ENCODE results near the gene CLDN22. TPM values are rescaled to one million over a fixed set of nuclear protein-coding genes. Genes with fewer than 3 reads are reported as not detected.
"Not testable (repeated sequence)": the region's sequence is repeated elsewhere in the genome, so short reads cannot be mapped to it uniquely, and the experiment has no call there.

CLDN22 gene
- total RNA-seq, 1 donor from 2014 or later = not detected

- H3K4me1 Mint-ChIP-seq (ENCODE audit: low read depth) = no peaks in the 10 kb centered on the region
Measured at GRCh38 chr4:183326853-183327252, 6.8 kb upstream of the CLDN22 start.

GRCh38 chr4:183326387-183326786, 6.3 kb upstream of the CLDN22 start:
- H3K9me3 Mint-ChIP-seq; H3K27ac Mint-ChIP-seq; intact Hi-C loops (cut with micrococcal nuclease); H3K36me3 Mint-ChIP-seq (ENCODE audit: low read depth); H3K4me3 Mint-ChIP-seq (ENCODE audit: low read depth); H3K27me3 Mint-ChIP-seq (ENCODE audit: low read depth); H3K4me1 Mint-ChIP-seq (ENCODE audit: low read depth); DNase-seq (ENCODE audit: low spot score): not testable (repeated sequence)

More at GRCh38 chr4:183326853-183327252, 6.8 kb upstream of the CLDN22 start:
- Mint-ChIP-seq H3K36me3 (ENCODE audit: low read depth) (no peaks in the 10 kb centered on the region), H3K4me3 (ENCODE audit: low read depth) (no peak overlapping the region), H3K9me3 (no peaks in the 10 kb centered on the region), H3K27me3 (ENCODE audit: low read depth) (no peaks in the 10 kb centered on the region), H3K27ac (no peak overlapping the region)
- intact Hi-C loops (cut with micrococcal nuclease) = no loop called here
- DNase-seq (ENCODE audit: low spot score) = no peak

- Mint-ChIP-seq H3K27ac (no peak overlapping the region), H3K27me3 (ENCODE audit: low read depth) (peaks cover 1% of the 10 kb centered on the region), H3K36me3 (ENCODE audit: low read depth) (no peaks in the 10 kb centered on the region), H3K9me3 (no peaks in the 10 kb centered on the region), H3K4me3 (ENCODE audit: low read depth) (no peak overlapping the region), H3K4me1 (ENCODE audit: low read depth) (no peaks in the 10 kb centered on the region)
- intact Hi-C loops (cut with micrococcal nuclease) = no loop called here
- no peak for DNase-seq (ENCODE audit: low spot score)
Measured at GRCh38 chr4:183324619-183325018, 4.5 kb upstream of the CLDN22 start.

- H3K4me3 Mint-ChIP-seq (ENCODE audit: low read depth); H3K27ac Mint-ChIP-seq; H3K4me1 Mint-ChIP-seq (ENCODE audit: low read depth); H3K27me3 Mint-ChIP-seq (ENCODE audit: low read depth); H3K9me3 Mint-ChIP-seq; intact Hi-C loops (cut with micrococcal nuclease); DNase-seq (ENCODE audit: low spot score); H3K36me3 Mint-ChIP-seq (ENCODE audit: low read depth): not testable (repeated sequence)
Measured at GRCh38 chr4:183324056-183324455, 4.0 kb upstream of the CLDN22 start.

GRCh38 chr4:183323295-183323694, 3.2 kb upstream of the CLDN22 start:
- Mint-ChIP-seq H3K4me1 (ENCODE audit: low read depth) (no peaks in the 10 kb centered on the region), H3K4me3 (ENCODE audit: low read depth) (no peak overlapping the region), H3K27ac (no peak overlapping the region), H3K36me3 (ENCODE audit: low read depth) (no peaks in the 10 kb centered on the region), H3K27me3 (ENCODE audit: low read depth) (peaks cover 1% of the 10 kb centered on the region), H3K9me3 (no peaks in the 10 kb centered on the region)
- intact Hi-C loops (cut with micrococcal nuclease) = no loop called here
- no peak for DNase-seq (ENCODE audit: low spot score)

- Mint-ChIP-seq H3K9me3 (no peaks in the 10 kb centered on the region), H3K27ac (no peak within 1 kb of the TSS), H3K36me3 (ENCODE audit: low read depth) (no peaks in the 10 kb centered on the region), H3K4me3 (ENCODE audit: low read depth) (no peak within 1 kb of the TSS), H3K4me1 (ENCODE audit: low read depth) (no peaks in the 10 kb centered on the region), H3K27me3 (ENCODE audit: low read depth) (peaks cover 1% of the 10 kb centered on the region)
- no peak for DNase-seq (ENCODE audit: low spot score)
- intact Hi-C loops (cut with micrococcal nuclease) = no loop called here
Measured at GRCh38 chr4:183322326-183322725, 2.2 kb upstream of the CLDN22 start, which contains the start of gene CLDN24. TSS of gene CLDN24 (minus strand) at chr4:183322426. CDS start at chr4:183322426, 0 bp downstream.

GRCh38 chr4:183321516-183321915, 1.4 kb upstream of the CLDN22 start:
- DNase-seq (ENCODE audit: low spot score) = no peak
- Mint-ChIP-seq H3K27ac (no peak overlapping the region), H3K36me3 (ENCODE audit: low read depth) (no peaks in the 10 kb centered on the region), H3K4me1 (ENCODE audit: low read depth) (no peaks in the 10 kb centered on the region), H3K27me3 (ENCODE audit: low read depth) (peaks cover 1% of the 10 kb centered on the region), H3K4me3 (ENCODE audit: low read depth) (no peak overlapping the region), H3K9me3 (no peaks in the 10 kb centered on the region)
- intact Hi-C loops (cut with micrococcal nuclease) = no loop called here

- Mint-ChIP-seq H3K27ac (no peak overlapping the region), H3K36me3 (ENCODE audit: low read depth) (no peaks in the 10 kb centered on the region), H3K27me3 (ENCODE audit: low read depth) (peaks cover 1% of the 10 kb centered on the region), H3K4me3 (ENCODE audit: low read depth) (no peak overlapping the region), H3K4me1 (ENCODE audit: low read depth) (no peaks in the 10 kb centered on the region), H3K9me3 (no peaks in the 10 kb centered on the region)
- intact Hi-C loops (cut with micrococcal nuclease) = no loop called here
- no peak for DNase-seq (ENCODE audit: low spot score)
Measured at GRCh38 chr4:183321079-183321478, 1.0 kb upstream of the CLDN22 start.

- Mint-ChIP-seq H3K27ac (no peak overlapping the region), H3K27me3 (ENCODE audit: low read depth) (peaks cover 1% of the 10 kb centered on the region), H3K4me1 (ENCODE audit: low read depth) (no peaks in the 10 kb centered on the region), H3K4me3 (ENCODE audit: low read depth) (no peak overlapping the region), H3K9me3 (no peaks in the 10 kb centered on the region), H3K36me3 (ENCODE audit: low read depth) (no peaks in the 10 kb centered on the region)
- DNase-seq (ENCODE audit: low spot score) = no peak
- intact Hi-C loops (cut with micrococcal nuclease) = no loop called here
Measured at GRCh38 chr4:183318656-183319055, 1.4 kb downstream of the CLDN22 start.

- H3K27ac Mint-ChIP-seq = no peak overlapping the region
- H3K9me3 Mint-ChIP-seq = no peaks in the 10 kb centered on the region
- H3K27me3 Mint-ChIP-seq (ENCODE audit: low read depth) = no peaks in the 10 kb centered on the region
- H3K4me1 Mint-ChIP-seq (ENCODE audit: low read depth) = no peaks in the 10 kb centered on the region
- H3K36me3 Mint-ChIP-seq (ENCODE audit: low read depth) = no peaks in the 10 kb centered on the region
- intact Hi-C loops (cut with micrococcal nuclease) = no loop called here
- no peak overlapping the region for H3K4me3 Mint-ChIP-seq (ENCODE audit: low read depth)
- DNase-seq (ENCODE audit: low spot score) = no peak
Measured at GRCh38 chr4:183314806-183315205, 5.3 kb downstream of the CLDN22 start.

- no peak overlapping the region for H3K27ac Mint-ChIP-seq
- no peaks in the 10 kb centered on the region for H3K9me3 Mint-ChIP-seq
- intact Hi-C loops (cut with micrococcal nuclease) = no loop called here
- DNase-seq (ENCODE audit: low spot score) = no peak
- no peak overlapping the region for H3K4me3 Mint-ChIP-seq (ENCODE audit: low read depth)
- H3K4me1 Mint-ChIP-seq (ENCODE audit: low read depth) = no peaks in the 10 kb centered on the region
- no peaks in the 10 kb centered on the region for H3K27me3 Mint-ChIP-seq (ENCODE audit: low read depth)
- no peaks in the 10 kb centered on the region for H3K36me3 Mint-ChIP-seq (ENCODE audit: low read depth)
Measured at GRCh38 chr4:183314336-183314735, 5.7 kb downstream of the CLDN22 start.

GRCh38 chr4:183312841-183313240, 7.2 kb downstream of the CLDN22 start:
- DNase-seq (ENCODE audit: low spot score) = no peak
- Mint-ChIP-seq H3K4me1 (ENCODE audit: low read depth) (no peaks in the 10 kb centered on the region), H3K36me3 (ENCODE audit: low read depth) (no peaks in the 10 kb centered on the region), H3K9me3 (no peaks in the 10 kb centered on the region), H3K4me3 (ENCODE audit: low read depth) (no peak overlapping the region), H3K27ac (no peak overlapping the region), H3K27me3 (ENCODE audit: low read depth) (no peaks in the 10 kb centered on the region)
- intact Hi-C loops (cut with micrococcal nuclease) = no loop called here

GRCh38 chr4:183306811-183307210, 13.3 kb downstream of the CLDN22 start:
- Mint-ChIP-seq H3K36me3 (ENCODE audit: low read depth) (no peaks in the 10 kb centered on the region), H3K4me3 (ENCODE audit: low read depth) (no peak overlapping the region), H3K27me3 (ENCODE audit: low read depth) (peaks cover 4% of the 10 kb centered on the region), H3K4me1 (ENCODE audit: low read depth) (no peaks in the 10 kb centered on the region), H3K9me3 (no peaks in the 10 kb centered on the region), H3K27ac (no peak overlapping the region)
- no peak for DNase-seq (ENCODE audit: low spot score)
- intact Hi-C loops (cut with micrococcal nuclease) = no loop called here

- DNase-seq (ENCODE audit: low spot score) = no peak
- peaks cover 2% of the 10 kb centered on the region for H3K4me1 Mint-ChIP-seq (ENCODE audit: low read depth)
- no peaks in the 10 kb centered on the region for H3K9me3 Mint-ChIP-seq
- intact Hi-C loops (cut with micrococcal nuclease) = no loop called here
- H3K27ac Mint-ChIP-seq = no peak overlapping the region
- H3K36me3 Mint-ChIP-seq (ENCODE audit: low read depth) = no peaks in the 10 kb centered on the region
- no peak overlapping the region for H3K4me3 Mint-ChIP-seq (ENCODE audit: low read depth)
- H3K27me3 Mint-ChIP-seq (ENCODE audit: low read depth) = peaks cover 4% of the 10 kb centered on the region
Measured at GRCh38 chr4:183304538-183304937, 15.5 kb downstream of the CLDN22 start.
